Nephron progenitor cell (in vitro differentiated cells): ENCODE results near the gene PDE8B.
"Not testable (repeated sequence)": the region's sequence is repeated elsewhere in the genome, so short reads cannot be mapped to it uniquely, and the experiment has no call there.

ENCODE experiments used
- DNase-seq: peaks from one replicate; pipeline ENCODE4 v3.0.0; 2021
- H3K27ac Mint-ChIP-seq: 2 replicates; pipeline ENCODE4 v1.8.0; 2021; ENCODE audit warnings: mild to moderate bottlenecking, moderate library complexity, mixed read lengths
- H3K27me3 Mint-ChIP-seq: 2 replicates; pipeline ENCODE4 v1.8.0; 2021; ENCODE audit warnings: mild to moderate bottlenecking, low read depth, mixed read lengths; ENCODE audit not compliant: poor library complexity
- H3K36me3 Mint-ChIP-seq: 2 replicates; pipeline ENCODE4 v1.8.0; 2021; ENCODE audit warnings: low read depth, mixed read lengths
- H3K4me1 Mint-ChIP-seq: 2 replicates; pipeline ENCODE4 v1.8.0; 2021; ENCODE audit warnings: mixed read lengths
- H3K4me3 Mint-ChIP-seq: 2 replicates; pipeline ENCODE4 v1.8.0; 2021; ENCODE audit warnings: mild to moderate bottlenecking, moderate library complexity, mixed read lengths
- H3K9me3 Mint-ChIP-seq: 2 replicates; pipeline ENCODE4 v1.8.0; 2021; ENCODE audit warnings: mild to moderate bottlenecking, moderate library complexity, mixed read lengths
- TF ChIP-seq, protein P1 (sequence below): fragments of 200-600 bp; sonication (generic); IDR thresholded peaks from 2 replicates; pipeline ENCODE4 v1.5.0; 2021; ENCODE audit warnings: antibody characterized with exemption

PDE8B gene

DNA sequence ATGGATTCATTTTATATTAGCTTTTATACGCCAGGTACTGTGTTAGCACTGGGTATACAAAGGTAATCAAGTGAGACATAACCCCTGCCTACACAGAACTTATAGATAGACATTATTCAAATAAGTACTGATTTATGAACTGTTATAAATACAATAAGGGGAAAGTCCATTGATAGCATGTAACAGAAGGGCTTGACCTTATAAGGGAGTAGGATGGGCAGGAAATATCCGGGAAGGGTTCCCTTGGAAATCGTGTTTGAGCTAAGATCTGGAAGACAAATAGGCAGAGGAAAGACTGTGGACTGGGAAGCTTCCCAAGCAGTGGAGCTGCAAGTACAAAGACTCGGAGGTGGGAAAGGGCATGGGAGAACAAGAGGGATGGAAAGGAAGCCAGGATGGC lies 170.2 kb downstream of the PDE8B start:
- Mint-ChIP-seq H3K9me3 (peaks cover 19% of the 10 kb centered on the region), H3K27me3 (peaks cover 4% of the 10 kb centered on the region), H3K36me3 (no peaks in the 10 kb centered on the region), H3K4me1 (no peaks in the 10 kb centered on the region), H3K27ac (no peak overlapping the region), H3K4me3 (no peak overlapping the region)
- TF ChIP-seq, protein P1, sequence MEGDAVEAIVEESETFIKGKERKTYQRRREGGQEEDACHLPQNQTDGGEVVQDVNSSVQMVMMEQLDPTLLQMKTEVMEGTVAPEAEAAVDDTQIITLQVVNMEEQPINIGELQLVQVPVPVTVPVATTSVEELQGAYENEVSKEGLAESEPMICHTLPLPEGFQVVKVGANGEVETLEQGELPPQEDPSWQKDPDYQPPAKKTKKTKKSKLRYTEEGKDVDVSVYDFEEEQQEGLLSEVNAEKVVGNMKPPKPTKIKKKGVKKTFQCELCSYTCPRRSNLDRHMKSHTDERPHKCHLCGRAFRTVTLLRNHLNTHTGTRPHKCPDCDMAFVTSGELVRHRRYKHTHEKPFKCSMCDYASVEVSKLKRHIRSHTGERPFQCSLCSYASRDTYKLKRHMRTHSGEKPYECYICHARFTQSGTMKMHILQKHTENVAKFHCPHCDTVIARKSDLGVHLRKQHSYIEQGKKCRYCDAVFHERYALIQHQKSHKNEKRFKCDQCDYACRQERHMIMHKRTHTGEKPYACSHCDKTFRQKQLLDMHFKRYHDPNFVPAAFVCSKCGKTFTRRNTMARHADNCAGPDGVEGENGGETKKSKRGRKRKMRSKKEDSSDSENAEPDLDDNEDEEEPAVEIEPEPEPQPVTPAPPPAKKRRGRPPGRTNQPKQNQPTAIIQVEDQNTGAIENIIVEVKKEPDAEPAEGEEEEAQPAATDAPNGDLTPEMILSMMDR, result no peak
- DNase-seq, result no peak

DNA sequence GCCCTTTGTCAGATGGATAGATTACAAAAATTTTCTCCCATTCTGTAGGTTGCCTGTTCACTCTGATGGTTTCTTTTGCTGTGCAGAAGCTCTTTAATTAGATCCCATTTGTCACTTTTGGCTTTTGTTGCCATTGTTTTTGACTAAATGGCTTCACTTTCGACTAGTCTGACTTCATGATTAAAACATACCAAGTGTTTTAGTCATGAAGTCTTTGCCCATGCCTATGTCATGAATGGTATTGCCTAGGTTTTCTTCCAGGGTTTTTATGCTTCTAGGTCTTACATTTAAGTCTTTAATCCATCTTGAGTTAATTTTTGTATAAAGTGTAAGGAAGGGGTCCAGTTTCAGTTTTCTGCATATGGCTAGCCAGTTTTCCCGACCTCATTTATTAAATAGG lies 172.9 kb downstream of the PDE8B start:
- not testable (repeated sequence) for H3K4me1 Mint-ChIP-seq, H3K27me3 Mint-ChIP-seq, H3K4me3 Mint-ChIP-seq, DNase-seq, H3K36me3 Mint-ChIP-seq, H3K27ac Mint-ChIP-seq
- peaks cover 41% of the 10 kb centered on the region for H3K9me3 Mint-ChIP-seq

- not testable (repeated sequence) for H3K4me3 Mint-ChIP-seq, H3K27me3 Mint-ChIP-seq, DNase-seq, H3K27ac Mint-ChIP-seq, H3K36me3 Mint-ChIP-seq, H3K4me1 Mint-ChIP-seq
- H3K9me3 Mint-ChIP-seq, result peaks cover 45% of the 10 kb centered on the region
Measured at GRCh38 chr5:77386340-77386739, 175.9 kb downstream of the PDE8B start.

DNA sequence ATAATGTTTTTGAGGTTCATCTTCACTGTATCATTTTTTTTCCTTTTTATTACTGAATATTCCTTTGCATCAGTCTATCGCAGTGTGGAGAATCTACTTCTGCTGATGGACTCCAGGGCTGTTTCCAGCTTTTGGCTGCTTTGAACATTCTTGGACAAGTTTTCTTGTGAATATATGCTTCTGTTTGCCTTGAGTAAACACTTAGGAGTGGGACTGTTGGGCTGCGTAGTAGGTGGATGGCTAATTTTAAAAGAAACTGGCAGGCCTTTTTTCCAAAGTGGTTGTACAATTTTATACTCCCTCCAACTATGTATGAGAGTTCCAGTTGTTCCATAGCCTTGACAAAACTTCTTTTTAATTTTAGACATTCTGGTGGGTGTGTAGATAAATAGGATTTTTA lies 179.3 kb downstream of the PDE8B start:
- Mint-ChIP-seq H3K9me3 (peaks cover 32% of the 10 kb centered on the region), H3K27ac (no peak overlapping the region), H3K27me3 (peaks cover 8% of the 10 kb centered on the region), H3K4me3 (no peak overlapping the region), H3K4me1 (no peaks in the 10 kb centered on the region), H3K36me3 (peaks cover 10% of the 10 kb centered on the region)
- no peak for DNase-seq
- TF ChIP-seq, protein P1, result no peak

DNA sequence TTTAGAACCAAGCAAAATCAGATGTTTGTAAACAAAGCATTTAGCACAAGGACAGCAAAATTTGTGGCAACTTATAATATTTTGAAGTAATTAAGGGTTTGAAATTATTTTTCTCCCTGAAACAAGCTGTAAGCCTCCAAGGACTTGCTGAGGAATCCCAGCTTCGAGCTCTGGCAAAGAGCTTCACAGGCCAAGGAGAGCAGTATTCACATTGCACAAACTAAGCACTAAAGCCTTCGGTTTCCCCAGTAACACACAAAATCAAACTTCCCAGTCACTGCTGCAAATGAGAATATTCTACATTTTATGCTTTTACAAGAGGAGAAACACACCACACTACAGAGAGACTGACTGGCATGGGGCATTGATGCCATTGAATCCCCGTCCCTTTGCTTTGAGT lies 179.7 kb downstream of the PDE8B start:
- Mint-ChIP-seq H3K9me3 (peaks cover 30% of the 10 kb centered on the region), H3K27me3 (peaks cover 7% of the 10 kb centered on the region), H3K27ac (no peak overlapping the region), H3K36me3 (peaks cover 10% of the 10 kb centered on the region), H3K4me3 (no peak overlapping the region), H3K4me1 (no peaks in the 10 kb centered on the region)
- TF ChIP-seq, protein P1, result no peak
- no peak for DNase-seq

DNA sequence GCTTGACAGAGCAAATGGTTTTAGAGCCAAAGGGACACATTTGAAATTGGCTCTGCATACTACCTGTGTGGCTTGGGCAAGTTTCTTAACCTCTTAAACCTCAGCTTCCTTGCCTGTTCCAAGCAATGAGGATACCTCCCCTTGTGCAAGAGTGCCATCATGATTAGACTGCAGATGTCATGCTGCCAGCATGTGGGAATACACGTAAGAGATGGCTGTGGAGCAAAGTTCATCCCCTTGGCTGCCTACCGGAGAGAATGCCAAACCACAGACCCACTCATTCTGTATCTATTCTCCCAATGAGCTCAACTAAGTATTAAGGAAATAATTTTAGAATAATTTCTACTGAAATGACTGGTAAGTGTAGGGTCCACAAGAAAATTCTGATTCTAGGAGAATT lies 180.3 kb downstream of the PDE8B start:
- DNase-seq, result no peak
- peaks cover 10% of the 10 kb centered on the region for H3K36me3 Mint-ChIP-seq
- no peak overlapping the region for H3K27ac Mint-ChIP-seq

GRCh38 chr5:77391240-77391765 lies 180.8 kb downstream of the PDE8B start:
- peaks cover 21% of the 10 kb centered on the region for H3K9me3 Mint-ChIP-seq
- DNase-seq, result no peak
- H3K4me3 Mint-ChIP-seq, result no peak overlapping the region
- peaks cover 6% of the 10 kb centered on the region for H3K4me1 Mint-ChIP-seq
- H3K27ac Mint-ChIP-seq, result peak overlapping the region; percentile 81
- TF ChIP-seq, protein P1, result no peak
- peaks cover 10% of the 10 kb centered on the region for H3K36me3 Mint-ChIP-seq
- H3K27me3 Mint-ChIP-seq, result peaks cover 4% of the 10 kb centered on the region

More for the DNA sequence above, 180.3 kb downstream of the PDE8B start:
- peaks cover 4% of the 10 kb centered on the region for H3K27me3 Mint-ChIP-seq
- no peak overlapping the region for H3K4me3 Mint-ChIP-seq
- H3K9me3 Mint-ChIP-seq, result peaks cover 26% of the 10 kb centered on the region
- peaks cover under 1% of the 10 kb centered on the region for H3K4me1 Mint-ChIP-seq
- TF ChIP-seq, protein P1, result no peak
